ENCODE results near the gene ILKAP.

DNA sequence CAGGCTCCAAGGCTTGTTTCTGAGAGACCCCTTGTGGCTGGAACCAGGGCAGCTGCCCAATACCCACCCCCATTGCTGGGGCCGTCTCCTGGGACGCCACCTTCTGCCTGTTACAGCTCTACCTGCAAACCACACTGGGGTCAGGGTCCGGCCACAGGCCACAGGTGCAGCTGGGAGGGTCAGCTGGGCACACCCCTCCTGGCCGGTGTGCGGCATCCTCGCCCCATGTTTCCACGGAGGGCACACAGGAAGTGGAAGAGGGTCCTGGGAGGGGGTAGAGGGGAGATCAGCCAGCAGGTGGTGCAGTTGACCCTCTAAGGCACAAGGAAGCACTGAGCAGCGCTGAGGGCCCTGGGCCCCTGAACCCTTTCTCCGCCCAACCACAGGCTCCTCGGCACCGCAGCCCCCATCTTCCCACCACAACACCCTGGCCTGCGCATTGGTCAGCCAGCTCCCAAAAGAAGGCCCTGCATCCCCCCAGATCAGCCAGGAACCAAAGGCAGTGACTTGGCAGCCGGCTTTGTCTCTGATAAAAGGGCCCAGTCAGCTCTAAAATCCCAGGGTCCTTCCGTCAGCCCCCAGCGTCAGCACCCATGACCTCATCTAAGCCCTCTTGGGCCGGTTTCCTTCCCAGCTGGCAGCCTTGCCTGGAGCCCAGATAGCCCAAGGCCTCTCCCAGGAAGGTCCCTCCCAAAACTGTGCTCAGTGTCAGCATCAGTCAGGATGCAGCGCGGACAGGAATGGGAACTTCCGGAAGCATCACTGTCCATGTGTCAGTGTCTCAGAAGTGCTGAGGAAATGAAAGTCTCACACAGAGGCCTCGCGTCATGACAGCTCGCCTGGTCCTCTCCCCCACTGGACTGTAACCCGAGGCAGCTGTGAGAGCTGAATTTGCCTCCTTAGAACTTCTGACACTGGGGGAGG, 43.0 kb downstream of the ILKAP start:
- TF ChIP-seq FOXP2 (optimal IDR thresholded peaks at IDR 0.05; ENCODE audit: borderline replicate concordance, extremely low read depth, extremely low read length, insufficient read depth) (no peak), POLR2AphosphoS5 (IDR thresholded peaks at IDR 0.05; ENCODE audit: low read depth, low read length) (no peak)

Data from PFSK-1 (cell line).